Measurements from ENCODE around the gene KLK3.

Gene KLK3

GRCh38 chr19:50859849-50860248, 5.1 kb downstream of the KLK3 start:
- Histone ChIP-seq H3K27ac (ENCODE audit: low read depth, low read length) (no peak overlapping the region), H3K36me3 (ENCODE audit: control insufficient read depth in 5 of 5, insufficient read depth in 5 of 5, low read length in 5 of 5) (no peaks in the 10 kb centered on the region), H3K9ac (ENCODE audit: low read length in 5 of 5) (no peak overlapping the region), H3K4me1 (ENCODE audit: control insufficient read depth in 5 of 5, insufficient read depth in 5 of 5, low read length in 5 of 5) (peaks cover 0 to 9% (median 0%) of the 10 kb centered on the region in 5 donors), H3K9me3 (ENCODE audit: control insufficient read depth in 5 of 5, low read length in 5 of 5) (peaks cover 0 to 12% (median 4%) of the 10 kb centered on the region in 5 donors), H3K27me3 (ENCODE audit: control insufficient read depth in 5 of 5, insufficient read depth in 4 of 5, low read length in 5 of 5) (peaks cover 17 to 41% (median 25%) of the 10 kb centered on the region in 5 donors), H3K4me3 (ENCODE audit: low read depth in 1 of 5, low read length in 5 of 5) (no peak overlapping the region)

DNA sequence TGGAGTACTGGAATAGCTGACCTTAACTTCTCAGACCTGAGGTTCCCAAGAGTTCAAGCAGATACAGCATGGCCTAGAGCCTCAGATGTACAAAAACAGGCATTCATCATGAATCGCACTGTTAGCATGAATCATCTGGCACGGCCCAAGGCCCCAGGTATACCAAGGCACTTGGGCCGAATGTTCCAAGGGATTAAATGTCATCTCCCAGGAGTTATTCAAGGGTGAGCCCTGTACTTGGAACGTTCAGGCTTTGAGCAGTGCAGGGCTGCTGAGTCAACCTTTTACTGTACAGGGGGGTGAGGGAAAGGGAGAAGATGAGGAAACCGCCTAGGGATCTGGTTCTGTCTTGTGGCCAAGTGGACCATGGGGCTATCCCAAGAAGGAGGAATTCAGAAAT, 6.3 kb downstream of the KLK3 start:
- H3K36me3 ChIP-seq (ENCODE audit: control insufficient read depth in 5 of 5, insufficient read depth in 5 of 5, low read length in 5 of 5): no peaks in the 10 kb centered on the region

GRCh38 chr19:50861496-50862286, 7.0 kb downstream of the KLK3 start:
- peaks cover 0 to 12% (median 4%) of the 10 kb centered on the region in 5 donors for H3K9me3 ChIP-seq (ENCODE audit: control insufficient read depth in 5 of 5, low read length in 5 of 5)
- peaks cover 0 to 9% (median 0%) of the 10 kb centered on the region in 5 donors for H3K4me1 ChIP-seq (ENCODE audit: control insufficient read depth in 5 of 5, insufficient read depth in 5 of 5, low read length in 5 of 5)
- peaks cover 8 to 31% (median 21%) of the 10 kb centered on the region in 5 donors for H3K27me3 ChIP-seq (ENCODE audit: control insufficient read depth in 5 of 5, insufficient read depth in 4 of 5, low read length in 5 of 5)
- no peaks in the 10 kb centered on the region for H3K36me3 ChIP-seq (ENCODE audit: control insufficient read depth in 5 of 5, insufficient read depth in 5 of 5, low read length in 5 of 5)
- H3K4me3 ChIP-seq (ENCODE audit: low read depth in 1 of 5, low read length in 5 of 5): no peak overlapping the region
- no peak overlapping the region for H3K9ac ChIP-seq (ENCODE audit: low read length in 5 of 5)
- no peak overlapping the region for H3K27ac ChIP-seq (ENCODE audit: low read depth, low read length)

More for the DNA sequence above, 6.3 kb downstream of the KLK3 start:
- Histone ChIP-seq H3K4me1 (ENCODE audit: control insufficient read depth in 5 of 5, insufficient read depth in 5 of 5, low read length in 5 of 5) (peaks cover 0 to 9% (median 0%) of the 10 kb centered on the region in 5 donors), H3K27ac (ENCODE audit: low read depth, low read length) (no peak overlapping the region), H3K9ac (ENCODE audit: low read length in 5 of 5) (no peak overlapping the region), H3K27me3 (ENCODE audit: control insufficient read depth in 5 of 5, insufficient read depth in 4 of 5, low read length in 5 of 5) (peaks cover 12 to 36% (median 24%) of the 10 kb centered on the region in 5 donors), H3K4me3 (ENCODE audit: low read depth in 1 of 5, low read length in 5 of 5) (no peak overlapping the region), H3K9me3 (ENCODE audit: control insufficient read depth in 5 of 5, low read length in 5 of 5) (peaks cover 0 to 12% (median 4%) of the 10 kb centered on the region in 5 donors)

DNA sequence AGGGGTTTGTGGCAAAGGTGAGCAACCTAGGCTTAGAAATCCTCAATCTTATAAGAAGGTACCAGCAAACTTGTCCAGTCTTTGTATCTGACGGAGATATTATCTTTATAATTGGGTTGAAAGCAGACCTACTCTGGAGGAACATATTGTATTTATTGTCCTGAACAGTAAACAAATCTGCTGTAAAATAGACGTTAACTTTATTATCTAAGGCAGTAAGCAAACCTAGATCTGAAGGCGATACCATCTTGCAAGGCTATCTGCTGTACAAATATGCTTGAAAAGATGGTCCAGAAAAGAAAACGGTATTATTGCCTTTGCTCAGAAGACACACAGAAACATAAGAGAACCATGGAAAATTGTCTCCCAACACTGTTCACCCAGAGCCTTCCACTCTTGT, 14.8 kb downstream of the KLK3 start:
- no peaks in the 10 kb centered on the region for H3K36me3 ChIP-seq (ENCODE audit: control insufficient read depth in 5 of 5, insufficient read depth in 5 of 5, low read length in 5 of 5)
- H3K27ac ChIP-seq (ENCODE audit: low read depth, low read length): no peak overlapping the region
- H3K9ac ChIP-seq (ENCODE audit: low read length in 5 of 5): no peak overlapping the region
- H3K9me3 ChIP-seq (ENCODE audit: control insufficient read depth in 5 of 5, low read length in 5 of 5): no peaks in the 10 kb centered on the region
- H3K4me1 ChIP-seq (ENCODE audit: control insufficient read depth in 5 of 5, insufficient read depth in 5 of 5, low read length in 5 of 5): no peaks in the 10 kb centered on the region
- peaks cover 3 to 42% (median 16%) of the 10 kb centered on the region in 5 donors for H3K27me3 ChIP-seq (ENCODE audit: control insufficient read depth in 5 of 5, insufficient read depth in 4 of 5, low read length in 5 of 5)
- H3K4me3 ChIP-seq (ENCODE audit: low read depth in 1 of 5, low read length in 5 of 5): no peak overlapping the region

DNA sequence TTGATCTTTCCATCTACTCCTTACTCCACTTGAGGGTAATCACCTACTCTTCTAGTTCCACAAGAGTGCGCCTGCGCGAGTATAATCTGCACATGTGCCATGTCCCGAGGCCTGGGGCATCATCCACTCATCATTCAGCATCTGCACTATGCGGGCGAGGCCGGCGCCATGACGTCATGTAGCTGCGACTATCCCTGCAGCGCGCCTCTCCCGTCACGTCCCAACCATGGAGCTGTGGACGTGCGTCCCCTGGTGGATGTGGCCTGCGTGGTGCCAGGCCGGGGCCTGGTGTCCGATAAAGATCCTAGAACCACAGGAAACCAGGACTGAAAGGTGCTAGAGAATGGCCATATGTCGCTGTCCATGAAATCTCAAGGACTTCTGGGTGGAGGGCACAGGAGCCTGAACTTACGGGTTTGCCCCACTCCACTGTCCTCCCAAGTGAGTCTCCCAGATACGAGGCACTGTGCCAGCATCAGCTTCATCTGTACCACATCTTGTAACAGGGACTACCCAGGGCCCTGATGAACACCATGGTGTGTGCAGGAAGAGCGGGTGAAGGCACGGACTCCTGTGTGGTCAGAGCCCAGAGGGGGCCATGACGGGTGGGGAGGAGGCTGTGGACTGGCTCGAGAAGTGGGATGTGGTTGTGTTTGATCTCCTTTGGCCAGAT, 15.8 kb downstream of the KLK3 start:
- no peak overlapping the region for H3K27ac ChIP-seq (ENCODE audit: low read depth, low read length)

GRCh38 chr19:50873056-50873455, 18.3 kb downstream of the KLK3 start, which contains the start of gene KLK2:
TSS of gene KLK2 (plus strand) at chr19:50873439. CDS start at chr19:50873474, 35 bp downstream.
- H3K9ac ChIP-seq (ENCODE audit: low read length in 5 of 5): no peak within 1 kb of the TSS
- H3K27ac ChIP-seq (ENCODE audit: low read depth, low read length): no peak within 1 kb of the TSS
- H3K9me3 ChIP-seq (ENCODE audit: control insufficient read depth in 5 of 5, low read length in 5 of 5): no peaks in the 10 kb centered on the region
- H3K4me1 ChIP-seq (ENCODE audit: control insufficient read depth in 5 of 5, insufficient read depth in 5 of 5, low read length in 5 of 5): no peaks in the 10 kb centered on the region
- H3K27me3 ChIP-seq (ENCODE audit: control insufficient read depth in 5 of 5, insufficient read depth in 4 of 5, low read length in 5 of 5): peaks cover 10 to 52% (median 40%) of the 10 kb centered on the region in 5 donors
- no peak within 1 kb of the TSS for H3K4me3 ChIP-seq (ENCODE audit: low read depth in 1 of 5, low read length in 5 of 5)
- H3K36me3 ChIP-seq (ENCODE audit: control insufficient read depth in 5 of 5, insufficient read depth in 5 of 5, low read length in 5 of 5): no peaks in the 10 kb centered on the region

More for the DNA sequence above, 15.8 kb downstream of the KLK3 start:
- Histone ChIP-seq H3K9me3 (ENCODE audit: control insufficient read depth in 5 of 5, low read length in 5 of 5) (no peaks in the 10 kb centered on the region), H3K9ac (ENCODE audit: low read length in 5 of 5) (no peak overlapping the region), H3K4me1 (ENCODE audit: control insufficient read depth in 5 of 5, insufficient read depth in 5 of 5, low read length in 5 of 5) (no peaks in the 10 kb centered on the region), H3K36me3 (ENCODE audit: control insufficient read depth in 5 of 5, insufficient read depth in 5 of 5, low read length in 5 of 5) (no peaks in the 10 kb centered on the region), H3K4me3 (ENCODE audit: low read depth in 1 of 5, low read length in 5 of 5) (no peak overlapping the region), H3K27me3 (ENCODE audit: control insufficient read depth in 5 of 5, insufficient read depth in 4 of 5, low read length in 5 of 5) (peaks cover 10 to 46% (median 22%) of the 10 kb centered on the region in 5 donors)

DNA sequence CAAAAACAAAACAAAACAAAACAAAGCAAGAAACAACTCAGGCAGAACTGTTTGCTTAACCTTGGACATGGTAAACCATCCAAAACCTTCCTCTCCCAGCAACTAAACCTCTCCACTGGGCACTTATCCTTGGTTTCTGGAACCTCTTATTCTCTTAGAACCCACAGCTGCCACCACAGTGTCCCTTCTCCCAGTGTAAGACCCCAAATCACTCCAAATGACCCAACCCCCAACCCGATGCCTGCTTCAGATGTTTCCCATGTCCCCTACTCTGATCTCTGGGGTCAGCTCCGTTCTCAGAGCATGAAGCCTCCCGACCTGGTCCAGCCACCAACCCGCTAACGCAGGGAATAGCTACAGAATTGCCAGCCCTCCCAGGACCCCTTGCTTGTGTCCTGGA, 19.5 kb downstream of the KLK3 start:
- Histone ChIP-seq H3K27ac (ENCODE audit: low read depth, low read length) (no peak overlapping the region), H3K9me3 (ENCODE audit: control insufficient read depth in 5 of 5, low read length in 5 of 5) (no peaks in the 10 kb centered on the region), H3K27me3 (ENCODE audit: control insufficient read depth in 5 of 5, insufficient read depth in 4 of 5, low read length in 5 of 5) (peaks cover 10 to 54% (median 44%) of the 10 kb centered on the region in 5 donors), H3K9ac (ENCODE audit: low read length in 5 of 5) (no peak overlapping the region), H3K36me3 (ENCODE audit: control insufficient read depth in 5 of 5, insufficient read depth in 5 of 5, low read length in 5 of 5) (no peaks in the 10 kb centered on the region), H3K4me1 (ENCODE audit: control insufficient read depth in 5 of 5, insufficient read depth in 5 of 5, low read length in 5 of 5) (no peaks in the 10 kb centered on the region), H3K4me3 (ENCODE audit: low read depth in 1 of 5, low read length in 5 of 5) (no peak overlapping the region)

DNA sequence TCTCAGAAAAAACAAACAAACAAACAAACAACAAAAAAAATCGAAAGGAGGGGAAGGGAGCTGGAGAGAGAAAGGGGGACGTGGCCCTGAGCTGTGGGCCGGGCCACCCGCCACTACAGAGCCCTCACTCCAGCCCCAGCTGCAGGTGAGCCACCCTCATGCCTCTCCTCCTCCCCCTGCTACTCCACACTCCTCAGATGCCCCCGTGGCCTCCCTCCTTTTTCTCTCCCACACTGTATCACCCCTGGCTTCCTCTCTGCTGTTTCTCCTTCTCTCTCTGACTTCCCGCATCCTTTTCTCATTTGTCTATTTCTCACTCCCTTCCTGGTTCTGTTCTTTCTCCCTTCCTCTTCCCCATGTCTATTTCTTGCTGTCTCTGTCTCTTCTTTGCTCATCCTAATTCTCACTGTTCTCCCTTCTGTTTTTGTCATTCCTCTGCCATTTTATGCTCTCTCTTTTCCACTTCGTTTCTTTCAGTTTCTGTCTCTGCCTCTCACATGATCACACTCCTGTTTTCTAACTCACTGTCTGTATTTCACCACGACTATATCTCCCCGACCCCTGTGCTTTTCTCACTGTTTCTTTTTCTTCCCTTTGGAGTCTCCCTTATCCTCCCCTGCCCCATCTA, 21.2 kb downstream of the KLK3 start:
- Histone ChIP-seq H3K36me3 (ENCODE audit: control insufficient read depth in 5 of 5, insufficient read depth in 5 of 5, low read length in 5 of 5) (no peaks in the 10 kb centered on the region), H3K27me3 (ENCODE audit: control insufficient read depth in 5 of 5, insufficient read depth in 4 of 5, low read length in 5 of 5) (peaks cover 7 to 55% (median 43%) of the 10 kb centered on the region in 5 donors), H3K9me3 (ENCODE audit: control insufficient read depth in 5 of 5, low read length in 5 of 5) (no peaks in the 10 kb centered on the region), H3K4me3 (ENCODE audit: low read depth in 1 of 5, low read length in 5 of 5) (no peak overlapping the region), H3K4me1 (ENCODE audit: control insufficient read depth in 5 of 5, insufficient read depth in 5 of 5, low read length in 5 of 5) (no peaks in the 10 kb centered on the region), H3K9ac (ENCODE audit: low read length in 5 of 5) (no peak overlapping the region), H3K27ac (ENCODE audit: low read depth, low read length) (no peak overlapping the region)

DNA sequence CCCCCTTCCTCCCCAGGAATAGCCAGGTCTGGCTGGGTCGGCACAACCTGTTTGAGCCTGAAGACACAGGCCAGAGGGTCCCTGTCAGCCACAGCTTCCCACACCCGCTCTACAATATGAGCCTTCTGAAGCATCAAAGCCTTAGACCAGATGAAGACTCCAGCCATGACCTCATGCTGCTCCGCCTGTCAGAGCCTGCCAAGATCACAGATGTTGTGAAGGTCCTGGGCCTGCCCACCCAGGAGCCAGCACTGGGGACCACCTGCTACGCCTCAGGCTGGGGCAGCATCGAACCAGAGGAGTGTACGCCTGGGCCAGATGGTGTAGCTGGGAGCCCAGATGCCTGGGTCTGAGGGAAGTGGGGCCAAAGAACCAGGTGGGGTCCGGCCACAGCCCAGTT, 21.7 kb downstream of the KLK3 start:
- Histone ChIP-seq H3K27ac (ENCODE audit: low read depth, low read length) (no peak overlapping the region), H3K4me1 (ENCODE audit: control insufficient read depth in 5 of 5, insufficient read depth in 5 of 5, low read length in 5 of 5) (no peaks in the 10 kb centered on the region), H3K9me3 (ENCODE audit: control insufficient read depth in 5 of 5, low read length in 5 of 5) (no peaks in the 10 kb centered on the region), H3K36me3 (ENCODE audit: control insufficient read depth in 5 of 5, insufficient read depth in 5 of 5, low read length in 5 of 5) (no peaks in the 10 kb centered on the region), H3K9ac (ENCODE audit: low read length in 5 of 5) (no peak overlapping the region), H3K27me3 (ENCODE audit: control insufficient read depth in 5 of 5, insufficient read depth in 4 of 5, low read length in 5 of 5) (peaks cover 7 to 56% (median 43%) of the 10 kb centered on the region in 5 donors), H3K4me3 (ENCODE audit: low read depth in 1 of 5, low read length in 5 of 5) (no peak overlapping the region)

DNA sequence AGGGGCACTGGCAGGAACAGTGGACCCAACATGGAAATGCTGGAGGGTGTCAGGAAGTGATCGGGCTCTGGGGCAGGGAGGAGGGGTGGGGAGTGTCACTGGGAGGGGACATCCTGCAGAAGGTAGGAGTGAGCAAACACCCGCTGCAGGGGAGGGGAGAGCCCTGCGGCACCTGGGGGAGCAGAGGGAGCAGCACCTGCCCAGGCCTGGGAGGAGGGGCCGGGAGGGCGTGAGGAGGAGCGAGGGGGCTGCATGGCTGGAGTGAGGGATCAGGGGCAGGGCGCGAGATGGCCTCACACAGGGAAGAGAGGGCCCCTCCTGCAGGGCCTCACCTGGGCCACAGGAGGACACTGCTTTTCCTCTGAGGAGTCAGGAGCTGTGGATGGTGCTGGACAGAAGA, 22.6 kb downstream of the KLK3 start:
- H3K4me3 ChIP-seq (ENCODE audit: low read depth in 1 of 5, low read length in 5 of 5): no peak overlapping the region
- no peaks in the 10 kb centered on the region for H3K4me1 ChIP-seq (ENCODE audit: control insufficient read depth in 5 of 5, insufficient read depth in 5 of 5, low read length in 5 of 5)
- H3K27ac ChIP-seq (ENCODE audit: low read depth, low read length): no peak overlapping the region
- H3K36me3 ChIP-seq (ENCODE audit: control insufficient read depth in 5 of 5, insufficient read depth in 5 of 5, low read length in 5 of 5): no peaks in the 10 kb centered on the region
- peaks cover 7 to 56% (median 40%) of the 10 kb centered on the region in 5 donors for H3K27me3 ChIP-seq (ENCODE audit: control insufficient read depth in 5 of 5, insufficient read depth in 4 of 5, low read length in 5 of 5)
- H3K9me3 ChIP-seq (ENCODE audit: control insufficient read depth in 5 of 5, low read length in 5 of 5): no peaks in the 10 kb centered on the region
- H3K9ac ChIP-seq (ENCODE audit: low read length in 5 of 5): no peak overlapping the region

Data from subcutaneous abdominal adipose tissue (tissue), 5 donors.